Measurements from ENCODE around the gene ZNF683. TPM values are rescaled to one million over a fixed set of nuclear protein-coding genes. Genes with fewer than 3 reads are reported as not detected.
A peak's percentile ranks its signal among the peaks of the same experiment; 100 is the strongest.

The ZNF683 gene
- total RNA-seq, 2 donors from 2014 or later, result 0.47 TPM; not detected in 1

- DNase-seq, result peak; percentile 57
- Histone ChIP-seq H3K9me3 (no peaks in the 10 kb centered on the region), H3K4me1 (peaks cover 10% of the 10 kb centered on the region), H3K27ac (peak overlapping the region; percentile 9), H3K36me3 (no peaks in the 10 kb centered on the region), H3K27me3 (no peaks in the 10 kb centered on the region), H3K9ac (ENCODE audit: low read depth in 2 of 2, low read length in 2 of 2) (peak overlapping the region in 1 of 2 donors; percentile 48), H3K4me3 (no peak overlapping the region)
- no peak for TF ChIP-seq CTCF (IDR thresholded peaks at IDR 0.05)
- intact Hi-C loops (cut with DNase I), result no loop called here
Measured at GRCh38 chr1:26350701-26351589, 21.6 kb downstream of the ZNF683 start.

GRCh38 chr1:26350343-26350700 lies 22.2 kb downstream of the ZNF683 start:
- no peak overlapping the region for H3K27ac ChIP-seq
- peak overlapping the region in 1 of 2 donors; percentile 48 for H3K9ac ChIP-seq (ENCODE audit: low read depth in 2 of 2, low read length in 2 of 2)
- no peak for TF ChIP-seq CTCF (IDR thresholded peaks at IDR 0.05)
- no peak for DNase-seq
- no peaks in the 10 kb centered on the region for H3K9me3 ChIP-seq
- intact Hi-C loops (cut with DNase I), result no loop called here
- H3K4me3 ChIP-seq, result no peak overlapping the region
- peaks cover 10% of the 10 kb centered on the region for H3K4me1 ChIP-seq
- no peaks in the 10 kb centered on the region for H3K36me3 ChIP-seq
- H3K27me3 ChIP-seq, result no peaks in the 10 kb centered on the region

- no peaks in the 10 kb centered on the region for H3K9me3 ChIP-seq
- H3K4me3 ChIP-seq, result no peak overlapping the region
- no peak for TF ChIP-seq CTCF (IDR thresholded peaks at IDR 0.05)
- H3K9ac ChIP-seq (ENCODE audit: low read depth in 2 of 2, low read length in 2 of 2), result no peak overlapping the region
- H3K27me3 ChIP-seq, result no peaks in the 10 kb centered on the region
- no peak for DNase-seq
- no peaks in the 10 kb centered on the region for H3K36me3 ChIP-seq
- peaks cover 10% of the 10 kb centered on the region for H3K4me1 ChIP-seq
- H3K27ac ChIP-seq, result no peak overlapping the region
- intact Hi-C loops (cut with DNase I), result no loop called here
Measured at GRCh38 chr1:26349877-26350244, 22.7 kb downstream of the ZNF683 start.

GRCh38 chr1:26349188-26349876 lies 23.2 kb downstream of the ZNF683 start:
- H3K36me3 ChIP-seq, result no peaks in the 10 kb centered on the region
- no peaks in the 10 kb centered on the region for H3K27me3 ChIP-seq
- DNase-seq, result no peak
- no peak for TF ChIP-seq CTCF (IDR thresholded peaks at IDR 0.05)
- peaks cover 6% of the 10 kb centered on the region for H3K4me1 ChIP-seq
- H3K4me3 ChIP-seq, result no peak overlapping the region
- no peak overlapping the region for H3K9ac ChIP-seq (ENCODE audit: low read depth in 2 of 2, low read length in 2 of 2)
- intact Hi-C loops (cut with DNase I), result no loop called here
- H3K27ac ChIP-seq, result no peak overlapping the region
- no peaks in the 10 kb centered on the region for H3K9me3 ChIP-seq

- no peaks in the 10 kb centered on the region for H3K4me1 ChIP-seq
- H3K9ac ChIP-seq (ENCODE audit: low read depth in 2 of 2, low read length in 2 of 2), result no peak overlapping the region
- TF ChIP-seq CTCF (IDR thresholded peaks at IDR 0.05), result no peak
- H3K9me3 ChIP-seq, result no peaks in the 10 kb centered on the region
- no peaks in the 10 kb centered on the region for H3K36me3 ChIP-seq
- DNase-seq, result no peak
- H3K27ac ChIP-seq, result no peak overlapping the region
- H3K27me3 ChIP-seq, result no peaks in the 10 kb centered on the region
- intact Hi-C loops (cut with DNase I), result no loop called here
- H3K4me3 ChIP-seq, result no peak overlapping the region
Measured at GRCh38 chr1:26346274-26347033, 26.1 kb downstream of the ZNF683 start.
